GM18519 (cell line): Measurements from ENCODE around the gene APP.

Source experiments
- ATAC-seq: cut with Tn5 transposase; IDR thresholded peaks from one replicate; pipeline ENCODE4 v1.9.1; 2021; ENCODE audit warnings: mild to moderate bottlenecking, moderate library complexity; ENCODE audit not compliant: unreplicated experiment, low FRiP score

The APP gene

DNA sequence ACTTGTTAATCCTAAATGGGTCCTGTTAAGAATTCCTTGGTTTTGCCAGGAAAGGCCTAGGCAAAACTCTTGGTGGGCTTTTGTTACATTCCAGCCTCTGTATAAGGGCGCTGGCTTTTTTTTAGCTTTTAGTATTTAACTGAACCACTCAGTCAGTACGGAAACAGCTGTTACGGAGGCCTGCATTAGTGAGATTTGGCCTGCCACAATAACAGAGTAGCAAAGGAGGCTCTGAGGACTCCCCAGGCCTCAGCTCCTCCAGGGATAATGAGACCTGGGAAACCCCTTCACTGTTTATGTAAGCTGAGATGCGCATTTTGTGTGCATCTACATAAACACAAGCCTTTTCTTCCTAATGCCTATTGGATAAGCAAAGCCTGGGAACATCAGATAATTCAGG, 210.2 kb downstream of the APP start:
- ATAC-seq, result no peak

DNA sequence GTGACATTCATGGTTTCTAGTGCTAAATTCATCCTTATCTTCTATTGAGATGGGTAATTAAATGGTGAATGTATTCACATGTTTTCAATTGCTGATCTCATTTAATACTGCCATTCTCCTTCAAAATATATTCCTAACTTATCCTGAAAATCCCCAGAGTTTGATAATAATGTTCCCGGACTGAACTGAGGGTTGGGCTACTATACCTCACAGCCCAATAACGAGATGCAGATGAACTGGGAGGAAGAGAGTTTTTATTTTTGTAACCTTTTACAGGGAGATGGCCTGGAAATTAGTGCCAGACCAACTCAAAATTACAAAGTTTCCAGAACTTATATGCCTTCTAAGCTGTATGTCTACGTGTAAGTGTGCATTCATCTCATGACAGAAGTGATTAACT, 210.8 kb downstream of the APP start:
- ATAC-seq, result no peak

DNA sequence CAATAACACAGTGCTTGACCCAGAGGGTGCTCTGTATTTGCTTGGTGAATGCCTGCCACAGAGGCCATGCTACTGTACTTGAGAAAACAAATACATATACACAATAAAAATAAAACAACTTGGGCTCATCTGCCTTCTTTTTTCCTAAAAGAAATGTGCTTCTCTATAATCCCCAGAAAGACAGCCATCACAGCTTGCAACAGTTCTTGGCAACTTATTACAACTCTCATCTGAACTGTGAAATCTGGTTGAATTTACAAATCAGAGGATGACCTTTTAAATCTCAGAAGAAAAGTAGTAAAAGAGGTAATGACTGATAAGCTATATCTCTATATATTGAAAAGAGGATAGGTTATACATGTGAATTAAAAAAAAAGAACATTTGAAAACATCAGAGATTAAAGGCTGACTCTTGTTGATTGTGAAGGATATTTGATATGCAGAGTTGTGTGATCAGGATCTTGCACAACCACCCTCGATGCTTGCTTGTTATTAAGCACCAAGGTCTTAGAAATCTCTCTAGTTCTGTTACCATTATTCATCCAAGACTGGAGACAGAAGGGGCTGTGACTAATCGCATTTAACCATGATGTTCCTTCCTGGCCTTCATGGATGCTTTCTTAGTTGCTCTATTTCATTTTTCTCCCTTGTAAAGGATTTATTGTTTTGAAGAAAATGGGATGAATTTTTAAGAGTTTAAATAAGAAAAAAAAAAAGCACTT, 213.4 kb downstream of the APP start:
- ATAC-seq, result no peak

- no peak for ATAC-seq
Observed at GRCh38 chr21:25955646-25956045, 214.9 kb downstream of the APP start.

DNA sequence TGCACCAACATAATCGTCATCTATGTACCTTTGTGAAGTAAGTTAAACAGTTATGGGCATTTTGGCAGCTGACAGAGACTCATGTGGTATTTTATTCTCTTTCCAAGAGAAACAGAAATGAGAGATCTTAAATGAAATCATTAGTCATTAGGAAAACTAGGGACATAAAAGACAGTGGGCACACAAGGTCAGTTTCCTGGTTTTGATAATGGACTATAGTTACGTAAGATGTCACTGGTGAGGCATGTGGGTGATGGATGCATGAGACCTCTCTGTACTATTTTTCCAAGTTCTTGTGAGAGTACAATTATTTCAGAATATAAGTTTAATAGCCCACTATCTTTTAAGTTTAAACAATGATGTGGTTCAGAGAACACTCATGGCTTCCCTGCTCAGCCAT, 216.9 kb downstream of the APP start:
- ATAC-seq, result no peak

DNA sequence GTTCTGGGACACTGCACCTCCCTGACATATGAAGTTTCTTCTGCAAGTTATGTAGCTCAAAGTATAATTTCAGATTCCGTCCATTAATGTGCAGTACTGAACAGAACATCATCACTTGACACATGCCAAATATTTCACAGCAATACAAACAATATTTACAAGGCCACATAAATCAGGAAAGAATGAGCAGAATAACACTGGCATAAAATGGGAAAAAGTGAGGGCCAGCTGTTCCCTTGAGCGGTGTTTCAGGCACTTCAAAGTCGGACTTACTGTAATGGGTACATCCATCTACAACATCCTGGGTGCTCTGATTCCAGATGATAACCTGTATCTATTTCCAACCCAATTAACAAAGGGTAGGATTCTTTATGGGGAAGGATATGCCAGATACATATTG, 217.4 kb downstream of the APP start:
- ATAC-seq, result no peak

DNA sequence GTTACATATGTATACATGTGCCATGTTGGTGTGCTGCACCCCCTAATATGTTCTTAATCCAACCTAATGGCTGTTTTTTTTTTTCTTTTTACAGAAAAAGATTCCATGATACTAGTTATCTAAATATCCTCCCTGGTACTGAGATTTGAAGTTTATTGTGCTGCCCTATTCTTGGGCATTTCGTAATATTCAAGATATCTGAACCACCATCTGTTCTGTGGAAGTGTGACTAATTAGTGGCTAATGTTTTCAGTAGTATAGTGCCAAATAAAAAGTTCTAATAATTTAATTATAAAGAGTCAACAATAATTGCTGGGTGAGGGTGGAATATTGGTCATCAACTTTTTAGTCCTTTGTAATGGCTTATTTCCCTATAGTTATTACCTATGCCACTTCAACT, 218.3 kb downstream of the APP start:
- ATAC-seq, result no peak

GRCh38 chr21:25949701-25950100, 220.9 kb downstream of the APP start:
- ATAC-seq, result no peak

DNA sequence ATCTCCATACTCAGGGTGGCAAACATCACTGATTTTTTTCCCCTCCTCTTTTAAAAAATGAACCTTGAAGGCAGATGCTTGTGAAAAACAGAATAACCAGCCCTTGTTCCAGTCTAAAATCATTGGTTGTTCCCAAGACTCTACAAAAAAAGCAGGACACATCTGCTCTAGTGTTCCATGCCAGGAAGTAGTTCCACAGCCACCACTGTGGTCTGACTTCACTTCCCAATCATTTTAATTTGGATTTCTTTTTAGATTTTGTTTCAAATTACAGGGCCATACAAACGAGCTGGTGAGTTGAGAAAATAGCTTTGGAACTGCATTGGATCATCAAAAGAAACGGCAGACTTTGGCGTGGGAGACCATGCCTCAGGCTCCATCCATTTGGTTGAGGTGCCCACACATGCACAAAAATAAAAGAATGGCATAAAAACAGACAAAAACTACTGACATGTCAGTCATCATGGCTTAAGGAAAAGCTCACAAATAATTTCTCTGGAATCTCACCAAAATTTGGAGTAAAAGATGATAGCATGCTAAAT, 225.8 kb downstream of the APP start:
- ATAC-seq, result no peak

DNA sequence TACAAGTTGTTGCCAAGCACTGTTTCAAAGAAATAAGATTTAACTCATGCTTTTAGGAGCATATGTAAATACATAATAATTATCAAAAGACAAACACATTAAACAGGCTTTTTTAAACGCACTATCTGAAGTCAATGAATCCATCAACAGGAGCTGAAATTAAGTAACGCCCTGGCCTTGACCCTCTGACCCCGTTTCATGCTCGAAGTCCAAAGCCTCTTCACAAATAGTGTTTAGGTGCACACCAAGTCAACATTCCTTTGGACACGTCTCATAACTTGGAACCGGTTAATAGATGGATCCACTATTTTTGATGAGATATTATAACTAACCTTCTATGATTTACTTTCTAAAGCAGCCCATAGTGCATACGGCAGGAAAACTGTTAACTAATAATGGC, 226.5 kb downstream of the APP start:
- ATAC-seq, result no peak

GRCh38 chr21:25942135-25942534, 228.4 kb downstream of the APP start:
- no peak for ATAC-seq

DNA sequence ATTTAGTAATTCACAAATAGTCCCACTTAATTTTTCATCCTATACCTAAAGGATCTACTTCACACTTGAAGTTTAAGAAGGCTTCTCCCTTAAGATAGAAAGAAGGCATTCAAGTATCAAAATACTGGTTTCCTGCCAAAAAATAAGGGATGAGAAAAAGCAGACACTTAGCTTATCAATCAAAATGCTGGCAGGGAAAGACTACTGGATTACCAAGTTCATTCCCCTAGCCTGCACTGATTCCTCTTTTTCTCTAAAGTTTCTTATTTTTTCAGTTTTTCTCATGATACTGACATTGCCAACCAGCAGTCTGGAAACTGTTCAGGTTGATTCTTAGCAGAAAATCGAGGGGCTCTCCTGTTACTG, 231.2 kb downstream of the APP start:
- no peak for ATAC-seq

GRCh38 chr21:25938658-25939395, 231.7 kb downstream of the APP start:
- no peak for ATAC-seq

DNA sequence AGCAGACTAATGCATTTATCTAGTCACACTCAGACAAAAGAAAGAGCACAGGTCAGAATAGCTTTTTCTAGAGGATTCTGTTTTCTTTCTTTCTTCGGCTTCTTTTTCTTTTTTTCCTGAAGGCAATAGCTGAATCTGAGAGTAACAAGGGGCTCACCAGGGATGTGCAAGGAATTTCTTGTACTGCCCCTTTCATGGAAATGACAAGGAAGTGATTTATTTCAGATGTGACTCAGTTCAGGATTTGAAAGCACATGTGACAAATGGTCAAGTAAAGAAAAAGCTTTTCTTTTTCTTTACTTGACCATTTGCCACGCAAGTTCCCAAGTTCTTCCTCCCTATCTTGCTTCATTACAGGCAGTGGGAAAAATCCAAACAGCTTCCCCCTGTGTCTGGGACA, 233.8 kb downstream of the APP start:
- ATAC-seq, result no peak

- no peak for ATAC-seq
Observed at GRCh38 chr21:25934771-25935224, 235.8 kb downstream of the APP start.

GRCh38 chr21:25934130-25934529, 236.4 kb downstream of the APP start:
- ATAC-seq, result no peak

GRCh38 chr21:25931765-25932164, 238.8 kb downstream of the APP start:
- ATAC-seq, result no peak

GRCh38 chr21:25929856-25930520, 240.6 kb downstream of the APP start:
- no peak for ATAC-seq

DNA sequence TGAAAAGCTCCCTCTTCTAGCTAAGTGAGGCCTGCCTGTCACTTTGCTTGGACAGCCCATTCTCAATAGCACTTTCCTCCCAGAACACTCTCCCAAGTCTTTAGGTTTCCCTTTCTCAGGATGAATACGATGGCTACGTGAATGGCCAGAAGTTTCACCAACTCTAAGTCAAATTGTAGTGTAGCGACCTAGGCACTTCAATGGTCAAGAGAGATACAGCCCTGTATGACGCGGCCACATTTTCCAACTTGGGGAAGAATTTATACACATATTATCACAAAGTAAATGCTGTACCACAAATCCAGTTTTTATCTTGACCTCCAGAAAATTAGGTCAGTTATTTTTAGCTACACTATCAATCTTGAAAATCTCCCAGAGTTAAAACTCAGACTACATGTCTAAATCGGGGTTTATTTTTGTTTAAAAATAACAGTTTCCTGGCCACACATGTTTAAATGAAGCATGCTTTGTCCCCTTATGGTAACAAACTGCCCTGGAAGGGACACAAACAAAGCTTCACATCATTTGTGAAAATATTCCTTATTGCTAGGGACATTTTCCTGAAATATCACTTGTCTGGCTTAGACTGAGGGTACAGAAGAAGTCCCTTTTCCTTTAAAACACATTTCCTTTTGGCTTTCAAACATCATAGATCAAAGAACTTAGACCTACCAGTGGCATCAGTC, 243.2 kb downstream of the APP start:
- no peak for ATAC-seq

GRCh38 chr21:25925936-25926335, 244.6 kb downstream of the APP start:
- ATAC-seq, result no peak
